ENCODE results near the gene SRSF11.
A peak's percentile ranks its signal among the peaks of the same experiment; 100 is the strongest.
"Not testable (repeated sequence)": the region's sequence is repeated elsewhere in the genome, so short reads cannot be mapped to it uniquely, and the experiment has no call there.

Gene SRSF11, protein sequence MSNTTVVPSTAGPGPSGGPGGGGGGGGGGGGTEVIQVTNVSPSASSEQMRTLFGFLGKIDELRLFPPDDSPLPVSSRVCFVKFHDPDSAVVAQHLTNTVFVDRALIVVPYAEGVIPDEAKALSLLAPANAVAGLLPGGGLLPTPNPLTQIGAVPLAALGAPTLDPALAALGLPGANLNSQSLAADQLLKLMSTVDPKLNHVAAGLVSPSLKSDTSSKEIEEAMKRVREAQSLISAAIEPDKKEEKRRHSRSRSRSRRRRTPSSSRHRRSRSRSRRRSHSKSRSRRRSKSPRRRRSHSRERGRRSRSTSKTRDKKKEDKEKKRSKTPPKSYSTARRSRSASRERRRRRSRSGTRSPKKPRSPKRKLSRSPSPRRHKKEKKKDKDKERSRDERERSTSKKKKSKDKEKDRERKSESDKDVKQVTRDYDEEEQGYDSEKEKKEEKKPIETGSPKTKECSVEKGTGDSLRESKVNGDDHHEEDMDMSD

DNA sequence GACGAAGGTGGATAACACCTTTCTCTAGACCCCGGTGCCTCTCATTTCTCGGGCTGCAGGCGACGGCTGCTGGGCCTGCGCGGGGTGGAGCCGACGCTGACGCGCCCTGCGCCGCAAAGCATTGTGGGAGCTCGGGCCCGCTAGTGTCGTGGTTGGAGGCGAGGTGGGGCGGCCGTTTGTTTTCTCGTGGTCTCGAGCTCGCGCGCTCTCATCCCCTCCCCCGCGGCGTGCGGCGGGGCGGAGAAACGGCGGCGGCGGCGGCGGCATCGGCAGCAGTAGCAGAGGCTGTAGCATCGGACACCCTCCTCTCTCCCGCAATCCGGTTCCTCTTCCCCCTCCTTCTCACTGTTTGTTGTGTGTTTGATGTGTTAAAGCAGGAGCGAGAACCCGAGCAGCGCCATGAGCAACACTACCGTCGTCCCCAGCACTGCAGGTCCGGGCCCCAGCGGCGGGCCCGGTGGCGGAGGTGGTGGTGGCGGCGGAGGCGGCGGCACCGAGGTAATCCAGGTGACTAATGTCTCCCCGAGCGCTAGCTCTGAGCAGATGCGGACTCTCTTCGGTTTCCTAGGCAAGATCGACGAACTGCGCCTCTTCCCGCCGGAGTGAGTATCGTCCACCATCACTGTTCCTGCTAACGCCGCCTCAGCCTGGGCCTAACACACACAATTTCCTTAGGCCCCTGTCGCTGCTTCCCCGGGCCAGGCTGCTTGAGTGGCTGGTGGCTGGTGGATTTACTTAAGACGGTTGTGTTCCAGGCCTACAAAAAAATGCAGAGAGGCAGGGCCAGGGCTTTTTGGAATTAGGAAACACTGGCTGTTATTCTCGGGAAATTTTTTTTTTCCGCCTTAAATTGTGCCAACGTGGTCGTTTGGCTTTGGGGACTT, at the start of gene SRSF11:
Gene SRSF11 (plus strand): TSS at position 143 of the 884 bp plus-strand sequence. CDS start 257 bp downstream, at position 400.
- peak; percentile 93 for DNase-seq

- no peak for DNase-seq
Measured at GRCh38 chr1:70171512-70171911, 49.7 kb upstream of the SRSF11 start.

DNA sequence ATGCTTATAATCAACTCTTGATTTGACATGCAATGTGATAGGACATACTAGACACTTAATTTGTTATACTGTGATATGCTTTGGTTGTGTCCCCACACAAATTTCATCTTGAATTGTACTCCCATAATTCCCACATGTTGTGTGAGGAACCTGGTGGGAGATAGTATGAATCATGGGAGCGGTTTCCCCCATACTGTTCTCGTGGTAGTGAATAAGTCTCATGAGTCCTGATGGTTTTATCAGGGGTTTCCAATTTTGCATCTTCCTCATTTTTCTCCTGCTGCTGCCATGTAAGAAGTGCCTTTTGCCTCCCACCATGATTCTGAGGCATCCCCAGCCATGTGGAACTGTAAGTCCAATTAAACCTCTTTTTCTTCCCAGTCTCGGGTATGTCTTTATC, 36.0 kb upstream of the SRSF11 start:
- not testable (repeated sequence) for DNase-seq

DNA sequence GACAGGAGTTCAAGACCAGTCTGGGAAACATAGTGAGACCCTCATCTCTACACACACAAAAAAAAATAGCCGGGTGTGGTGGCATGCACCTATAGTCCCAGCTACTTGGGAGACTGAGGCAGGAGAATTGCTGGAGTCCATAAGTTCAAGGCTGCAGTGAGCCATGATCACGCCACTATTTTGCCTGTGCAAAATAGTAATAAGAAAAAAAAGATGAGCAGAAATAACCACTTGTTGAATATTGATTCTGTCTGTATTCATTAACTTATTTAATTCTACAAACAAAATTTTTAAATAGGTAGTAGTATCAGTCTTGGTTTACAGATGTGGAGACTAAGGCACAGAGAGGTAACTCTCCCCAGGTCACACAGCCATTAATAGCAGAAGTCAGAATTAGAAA, 32.7 kb upstream of the SRSF11 start:
- DNase-seq, result no peak

- DNase-seq, result no peak
Measured at GRCh38 chr1:70190180-70190579, 31.0 kb upstream of the SRSF11 start.

DNA sequence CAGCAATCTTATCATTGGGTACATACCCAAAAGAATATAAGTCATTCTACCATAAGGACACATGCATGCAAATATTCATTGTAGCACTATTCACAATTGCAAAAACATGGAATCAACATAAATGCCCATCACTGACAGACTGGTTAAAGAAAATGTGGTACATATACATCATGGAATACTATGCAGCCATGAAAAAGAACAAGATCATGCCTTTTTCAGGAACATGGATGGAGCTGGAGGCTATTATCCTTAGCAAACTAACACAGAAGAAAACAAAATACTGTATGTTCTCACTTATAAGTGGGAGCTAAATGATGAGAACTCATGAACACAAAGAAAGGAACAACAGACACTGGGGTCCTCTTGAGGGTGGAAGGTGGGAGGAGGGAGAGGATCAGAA, 28.7 kb upstream of the SRSF11 start:
- not testable (repeated sequence) for DNase-seq

DNA sequence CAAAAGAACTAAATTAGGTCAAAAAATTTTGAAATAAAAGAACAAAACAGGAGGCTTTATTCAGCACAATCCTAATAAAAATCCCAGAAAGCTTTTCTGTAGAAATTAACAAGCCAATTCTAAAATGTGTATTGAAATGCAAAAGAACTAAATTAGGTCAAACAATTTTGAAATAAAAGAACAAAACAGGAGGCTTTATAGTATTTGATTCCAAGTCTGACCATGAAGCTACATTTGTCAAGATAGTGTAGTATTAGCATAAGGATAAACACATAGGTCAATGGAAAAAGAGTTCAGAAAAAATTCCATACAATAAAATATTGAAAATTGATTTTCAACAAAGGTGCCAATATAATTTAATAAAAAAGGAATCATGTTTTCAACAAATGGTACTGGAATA, 26.6 kb upstream of the SRSF11 start:
- DNase-seq, result no peak

GRCh38 chr1:70195342-70195741, 25.8 kb upstream of the SRSF11 start:
- no peak for DNase-seq

- no peak for DNase-seq
Measured at GRCh38 chr1:70196333-70196732, 24.8 kb upstream of the SRSF11 start.

- no peak for DNase-seq
Measured at GRCh38 chr1:70200065-70200464, 21.1 kb upstream of the SRSF11 start.

GRCh38 chr1:70202173-70202758, 18.9 kb upstream of the SRSF11 start:
- DNase-seq, result no peak

- no peak for DNase-seq
Measured at GRCh38 chr1:70204139-70204538, 17.0 kb upstream of the SRSF11 start.

GRCh38 chr1:70204600-70204999, 16.6 kb upstream of the SRSF11 start:
- peak; percentile 3 for DNase-seq

DNA sequence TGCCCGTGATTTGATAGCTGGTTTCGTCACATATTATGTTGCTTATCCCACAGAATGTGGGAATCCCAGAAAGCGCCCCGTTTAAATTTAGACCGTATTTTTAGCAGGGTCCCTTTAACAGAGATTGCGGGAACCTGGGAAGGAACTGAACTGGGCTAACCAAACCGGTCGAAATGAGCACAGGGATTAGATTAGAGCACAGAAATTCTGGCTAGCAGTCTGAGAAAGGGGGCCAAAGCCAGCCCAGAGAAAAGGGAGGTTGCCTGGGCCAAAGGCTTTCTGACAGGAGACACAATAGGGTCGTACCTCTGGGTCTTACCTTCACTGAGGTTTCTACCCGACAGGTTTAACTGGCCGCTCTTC, 16.1 kb upstream of the SRSF11 start:
- DNase-seq, result no peak

GRCh38 chr1:70205434-70206118, 15.6 kb upstream of the SRSF11 start, which contains the start of gene LRRC40:
Gene LRRC40 (minus strand): TSS chr1:70205579. CDS start chr1:70205540, 39 bp downstream.
- DNase-seq, result peak; percentile 93

GRCh38 chr1:70206833-70207232, 14.3 kb upstream of the SRSF11 start:
- not testable (repeated sequence) for DNase-seq

DNA sequence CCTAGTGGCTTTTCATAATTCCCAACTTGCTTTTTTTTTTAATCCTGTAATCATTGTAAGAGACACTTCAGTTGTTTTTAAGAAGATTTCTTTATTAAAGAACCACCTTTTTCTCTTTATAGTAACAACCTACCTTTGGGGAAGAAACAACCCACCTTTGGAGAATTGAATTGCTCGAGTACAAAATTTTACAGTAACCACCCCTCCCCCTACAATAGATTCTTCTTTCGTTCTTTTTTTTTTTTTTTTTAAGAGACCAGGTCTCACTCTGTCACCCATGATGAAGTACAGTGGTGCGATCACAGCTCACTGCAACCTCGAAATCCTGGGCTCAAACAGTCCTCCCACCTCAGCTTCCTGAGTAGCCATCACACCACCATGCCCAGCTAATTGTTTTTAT, 13.7 kb upstream of the SRSF11 start:
- no peak for DNase-seq

GRCh38 chr1:70208292-70208691, 12.9 kb upstream of the SRSF11 start:
- no peak for DNase-seq

DNA sequence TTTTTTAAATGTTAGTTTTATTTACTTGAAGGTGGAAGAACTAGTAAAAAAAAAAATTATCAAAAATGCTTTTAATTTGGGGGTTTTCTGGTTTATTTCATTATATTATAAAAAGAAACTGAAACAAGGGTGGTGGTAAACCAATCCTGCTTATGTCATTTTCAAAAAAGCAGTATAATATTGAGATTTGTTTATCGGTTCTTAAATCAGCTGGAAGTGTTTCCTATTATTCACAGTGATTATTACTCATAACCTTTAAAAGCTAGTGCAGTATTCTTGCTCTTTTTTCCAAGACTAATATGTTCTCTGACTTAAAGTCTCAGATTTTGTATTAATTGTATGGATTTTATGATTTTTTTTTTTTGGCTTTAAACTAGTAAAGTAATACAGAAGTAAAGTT, 10.4 kb upstream of the SRSF11 start:
- DNase-seq, result no peak

- no peak for DNase-seq
Measured at GRCh38 chr1:70211541-70211940, 9.6 kb upstream of the SRSF11 start.

- DNase-seq, result peak; percentile 4
Measured at GRCh38 chr1:70220015-70220414, 1.2 kb upstream of the SRSF11 start.

- DNase-seq, result no peak
Measured at GRCh38 chr1:70220517-70221237, 503 bp upstream of the SRSF11 start.
